DMS 273 (cell line): ENCODE data around the gene SPAG7.

Experiments used
- DNase-seq: peaks from one replicate; lab custom pipeline; 2025; ENCODE audit not compliant: unreplicated experiment; lab: John Stamatoyannopoulos, UW

The SPAG7 gene

GRCh38 chr17:4967539-4968485 is at the start of gene SPAG7:
SPAG7 (minus strand) TSS chr17:4967817; CDS start chr17:4967804, 13 bp downstream.
- peak; percentile 96 for DNase-seq

GRCh38 chr17:5014357-5014756 is 46.7 kb upstream of the SPAG7 start:
- DNase-seq, result no peak

- no peak for DNase-seq
Observed at GRCh38 chr17:5011928-5012327, 44.3 kb upstream of the SPAG7 start.

GRCh38 chr17:5003214-5003867 is 35.7 kb upstream of the SPAG7 start:
- DNase-seq, result no peak

GRCh38 chr17:5002121-5002788 is 34.6 kb upstream of the SPAG7 start:
- DNase-seq, result no peak

- DNase-seq, result no peak
Observed at GRCh38 chr17:5000237-5000639, 32.6 kb upstream of the SPAG7 start.

- no peak for DNase-seq
Observed at GRCh38 chr17:4999430-5000093, 31.9 kb upstream of the SPAG7 start.

- DNase-seq, result no peak
Observed at GRCh38 chr17:4998732-4999429, 31.3 kb upstream of the SPAG7 start.

- DNase-seq, result no peak
Observed at GRCh38 chr17:4998027-4998731, 30.6 kb upstream of the SPAG7 start.

GRCh38 chr17:4997302-4998026 is 29.8 kb upstream of the SPAG7 start, which contains the start of the genes INCA1 and KIF1C:
INCA1 (minus strand) TSS chr17:4997522; CDS start chr17:4994437, 3,085 bp downstream.
KIF1C (plus strand) TSS chr17:4997950; CDS start chr17:5000247, 2,297 bp downstream.
- DNase-seq, result peak; percentile 92

- no peak for DNase-seq
Observed at GRCh38 chr17:4994081-4994595, 26.5 kb upstream of the SPAG7 start.

GRCh38 chr17:4987767-4988567 is 20.4 kb upstream of the SPAG7 start:
- no peak for DNase-seq

- peak; percentile 84 for DNase-seq
Observed at GRCh38 chr17:4986951-4987766, 19.5 kb upstream of the SPAG7 start, which contains the start of gene CAMTA2. CAMTA2 (minus strand) TSS chr17:4987675; CDS start chr17:4986222, 1,453 bp downstream.

- no peak for DNase-seq
Observed at GRCh38 chr17:4986403-4986802, 18.8 kb upstream of the SPAG7 start.

- DNase-seq, result no peak
Observed at GRCh38 chr17:4982305-4982704, 14.7 kb upstream of the SPAG7 start.

- DNase-seq, result peak; percentile 72
Observed at GRCh38 chr17:4980644-4981216, 13.1 kb upstream of the SPAG7 start.

- DNase-seq, result no peak
Observed at GRCh38 chr17:4978726-4979125, 11.1 kb upstream of the SPAG7 start.
